Activated CD4-positive, CD25-positive, alpha-beta regulatory T cell treated with anti-CD3 and anti-CD28 coated beads, Interleukin-2, amount 50 U/mL, for 16 hours (primary cell): ENCODE data around the gene ZNF311.
A peak's percentile ranks its signal among the peaks of the same experiment; 100 is the strongest.

Experiments used
- DNase-seq: peaks from one replicate; pipeline ENCODE4 v3.0.0-alpha.2; 2020; ENCODE audit warnings: low read depth, low spot score

The ZNF311 gene

GRCh38 chr6:29005183-29005885 lies at the start of gene ZNF311:
TSS of gene ZNF311 (minus strand) at chr6:29005315. CDS start at chr6:29003954, 1,361 bp downstream.
- DNase-seq: no peak

GRCh38 chr6:29051680-29052079 lies 46.6 kb upstream of the ZNF311 start:
- DNase-seq: no peak

GRCh38 chr6:29045075-29045474 lies 40.0 kb upstream of the ZNF311 start, which contains the start of gene OR2W1:
TSS of gene OR2W1 (minus strand) at chr6:29045175. CDS start at chr6:29045175, 0 bp downstream.
- no peak for DNase-seq

- DNase-seq: no peak
These were observed 30.8 kb upstream of the ZNF311 start for GRCh38 chr6:29035951-29036350.

- DNase-seq: no peak
These were observed 23.7 kb upstream of the ZNF311 start for GRCh38 chr6:29028821-29029220.

GRCh38 chr6:29025927-29026585 lies 20.9 kb upstream of the ZNF311 start:
- DNase-seq: no peak

- no peak for DNase-seq
These were observed 16.3 kb upstream of the ZNF311 start for GRCh38 chr6:29021434-29021833.

GRCh38 chr6:29019629-29020028 lies 14.5 kb upstream of the ZNF311 start:
- DNase-seq: no peak

- no peak for DNase-seq
These were observed 12.3 kb upstream of the ZNF311 start for GRCh38 chr6:29017428-29017802.

GRCh38 chr6:29016559-29017427 lies 11.7 kb upstream of the ZNF311 start:
- peak; percentile 79 for DNase-seq

- no peak for DNase-seq
These were observed 9.9 kb upstream of the ZNF311 start for GRCh38 chr6:29014729-29015608.

- no peak for DNase-seq
These were observed 6.2 kb upstream of the ZNF311 start for GRCh38 chr6:29011276-29011734.

GRCh38 chr6:29009358-29009757 lies 4.2 kb upstream of the ZNF311 start:
- no peak for DNase-seq

- no peak for DNase-seq
These were observed 3.0 kb upstream of the ZNF311 start for GRCh38 chr6:29008089-29008488.

- DNase-seq: no peak
These were observed 8.1 kb downstream of the ZNF311 start for GRCh38 chr6:28996844-28997510.

- no peak for DNase-seq
These were observed 9.9 kb downstream of the ZNF311 start for GRCh38 chr6:28995093-28995650.

GRCh38 chr6:28988536-28989311 lies 16.4 kb downstream of the ZNF311 start:
- peak; percentile 41 for DNase-seq

GRCh38 chr6:28985462-28986164 lies 19.5 kb downstream of the ZNF311 start:
- no peak for DNase-seq

- DNase-seq: no peak
These were observed 21.3 kb downstream of the ZNF311 start for GRCh38 chr6:28983838-28984237.
